Mesothelial cell of epicardium (in vitro differentiated cells): Measurements from ENCODE around the gene SLC25A2. TPM values are rescaled to one million over a fixed set of nuclear protein-coding genes. Genes with fewer than 3 reads are reported as not detected.
"Not testable (repeated sequence)": the region's sequence is repeated elsewhere in the genome, so short reads cannot be mapped to it uniquely, and the experiment has no call there.

Experiments used
- DNase-seq, 2 experiments: peaks; one replicate each; pipeline ENCODE4 v3.0.0; 2021; ENCODE audit warnings: low spot score in 2 of 2; ENCODE audit not compliant: unreplicated experiment in 2 of 2
- H3K27ac Mint-ChIP-seq: 2 replicates; pipeline ENCODE4 v1.8.0; 2021; ENCODE audit warnings: mixed read lengths
- H3K27me3 Mint-ChIP-seq: 2 replicates; pipeline ENCODE4 v1.8.0; 2021; ENCODE audit warnings: low read depth, mixed read lengths
- H3K36me3 Mint-ChIP-seq: 2 replicates; pipeline ENCODE4 v1.8.0; 2021; ENCODE audit warnings: mixed read lengths
- H3K4me1 Mint-ChIP-seq: 2 replicates; pipeline ENCODE4 v1.8.0; 2021; ENCODE audit warnings: mixed read lengths
- H3K4me3 Mint-ChIP-seq: 2 replicates; pipeline ENCODE4 v1.8.0; 2021; ENCODE audit warnings: mild to moderate bottlenecking, moderate library complexity, mixed read lengths
- H3K9me3 Mint-ChIP-seq: 2 replicates; pipeline ENCODE4 v1.8.0; 2021; ENCODE audit warnings: mixed read lengths
- total RNA-seq: library from RNA; stranded (reverse); gene quantifications from 3 replicates; pipeline ENCODE4 v1.2.1, GENCODE V29; 2021
- TF ChIP-seq, protein P1 (sequence below): fragments of 200-600 bp; sonication (generic); IDR thresholded peaks from one replicate; pipeline ENCODE4 v1.5.0; 2021; ENCODE audit warnings: antibody characterized with exemption; ENCODE audit not compliant: unreplicated experiment

SLC25A2 gene
- total RNA-seq, 1 donor from 2014 or later, result 1.3 TPM

- H3K36me3 Mint-ChIP-seq, result peaks cover 58% of the 10 kb centered on the region
- DNase-seq, result no peak
- TF ChIP-seq, protein P1, sequence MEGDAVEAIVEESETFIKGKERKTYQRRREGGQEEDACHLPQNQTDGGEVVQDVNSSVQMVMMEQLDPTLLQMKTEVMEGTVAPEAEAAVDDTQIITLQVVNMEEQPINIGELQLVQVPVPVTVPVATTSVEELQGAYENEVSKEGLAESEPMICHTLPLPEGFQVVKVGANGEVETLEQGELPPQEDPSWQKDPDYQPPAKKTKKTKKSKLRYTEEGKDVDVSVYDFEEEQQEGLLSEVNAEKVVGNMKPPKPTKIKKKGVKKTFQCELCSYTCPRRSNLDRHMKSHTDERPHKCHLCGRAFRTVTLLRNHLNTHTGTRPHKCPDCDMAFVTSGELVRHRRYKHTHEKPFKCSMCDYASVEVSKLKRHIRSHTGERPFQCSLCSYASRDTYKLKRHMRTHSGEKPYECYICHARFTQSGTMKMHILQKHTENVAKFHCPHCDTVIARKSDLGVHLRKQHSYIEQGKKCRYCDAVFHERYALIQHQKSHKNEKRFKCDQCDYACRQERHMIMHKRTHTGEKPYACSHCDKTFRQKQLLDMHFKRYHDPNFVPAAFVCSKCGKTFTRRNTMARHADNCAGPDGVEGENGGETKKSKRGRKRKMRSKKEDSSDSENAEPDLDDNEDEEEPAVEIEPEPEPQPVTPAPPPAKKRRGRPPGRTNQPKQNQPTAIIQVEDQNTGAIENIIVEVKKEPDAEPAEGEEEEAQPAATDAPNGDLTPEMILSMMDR, result no peak
- H3K4me1 Mint-ChIP-seq, result peaks cover 6% of the 10 kb centered on the region
- H3K27ac Mint-ChIP-seq, result peak overlapping the region; percentile 100
- peak overlapping the region; percentile 99 for H3K4me3 Mint-ChIP-seq
- H3K27me3 Mint-ChIP-seq, result no peaks in the 10 kb centered on the region
- H3K9me3 Mint-ChIP-seq, result peaks cover 60% of the 10 kb centered on the region
These were observed 15.4 kb upstream of the SLC25A2 start for GRCh38 chr5:141319202-141319601.

DNA sequence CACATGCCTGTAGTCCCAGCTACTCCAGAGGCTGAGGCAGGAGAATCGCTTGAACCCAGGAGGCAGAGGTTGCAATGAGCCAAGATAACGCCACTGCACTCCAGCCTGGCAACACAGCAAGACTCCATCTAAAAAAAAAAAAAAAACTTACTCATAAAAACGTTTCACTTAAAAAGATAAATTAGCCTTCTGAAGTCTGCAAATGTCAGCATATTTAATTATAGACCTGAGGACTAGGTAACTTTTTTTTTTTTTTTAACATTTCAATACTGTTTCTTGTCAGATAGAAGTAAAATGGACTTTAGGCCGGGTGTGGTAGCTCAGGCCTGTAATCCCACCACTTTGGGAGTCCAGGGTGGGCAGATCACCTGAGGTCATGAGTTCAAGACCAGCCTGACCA, 13.1 kb upstream of the SLC25A2 start:
- Mint-ChIP-seq H3K9me3 (peaks cover 68% of the 10 kb centered on the region), H3K36me3 (peaks cover 74% of the 10 kb centered on the region)
- not testable (repeated sequence) for H3K27ac Mint-ChIP-seq, DNase-seq, H3K4me1 Mint-ChIP-seq, H3K4me3 Mint-ChIP-seq, H3K27me3 Mint-ChIP-seq

- no peaks in the 10 kb centered on the region for H3K27me3 Mint-ChIP-seq
- peaks cover 86% of the 10 kb centered on the region for H3K36me3 Mint-ChIP-seq
- H3K27ac Mint-ChIP-seq, result no peak overlapping the region
- peaks cover 1% of the 10 kb centered on the region for H3K4me1 Mint-ChIP-seq
- peaks cover 65% of the 10 kb centered on the region for H3K9me3 Mint-ChIP-seq
- DNase-seq, result no peak
- TF ChIP-seq, protein P1, result no peak
- H3K4me3 Mint-ChIP-seq, result no peak overlapping the region
These were observed 9.9 kb upstream of the SLC25A2 start for GRCh38 chr5:141313711-141314110.

DNA sequence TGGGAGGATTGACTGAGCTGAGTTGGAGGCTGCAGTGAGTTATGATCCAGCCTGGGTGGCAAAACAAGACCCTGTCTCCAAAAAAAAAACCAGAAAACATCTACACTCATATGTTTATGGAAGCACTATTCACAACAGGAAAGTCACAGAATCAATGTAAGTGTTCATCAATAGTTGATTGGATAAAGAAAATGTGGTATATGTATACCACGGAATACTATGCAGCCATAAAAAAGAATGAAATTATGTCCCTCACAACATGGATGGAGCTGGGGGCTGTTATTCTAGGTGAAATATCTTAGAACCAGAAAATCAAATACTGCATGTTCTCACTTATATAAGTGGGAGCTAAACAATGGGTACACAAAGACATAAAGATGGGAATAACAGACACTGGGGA, 2.8 kb upstream of the SLC25A2 start:
- Mint-ChIP-seq H3K27ac (no peak overlapping the region), H3K9me3 (peaks cover 67% of the 10 kb centered on the region), H3K27me3 (no peaks in the 10 kb centered on the region), H3K36me3 (peaks cover 86% of the 10 kb centered on the region), H3K4me1 (no peaks in the 10 kb centered on the region), H3K4me3 (no peak overlapping the region)
- no peak for DNase-seq
- TF ChIP-seq, protein P1, result no peak

DNA sequence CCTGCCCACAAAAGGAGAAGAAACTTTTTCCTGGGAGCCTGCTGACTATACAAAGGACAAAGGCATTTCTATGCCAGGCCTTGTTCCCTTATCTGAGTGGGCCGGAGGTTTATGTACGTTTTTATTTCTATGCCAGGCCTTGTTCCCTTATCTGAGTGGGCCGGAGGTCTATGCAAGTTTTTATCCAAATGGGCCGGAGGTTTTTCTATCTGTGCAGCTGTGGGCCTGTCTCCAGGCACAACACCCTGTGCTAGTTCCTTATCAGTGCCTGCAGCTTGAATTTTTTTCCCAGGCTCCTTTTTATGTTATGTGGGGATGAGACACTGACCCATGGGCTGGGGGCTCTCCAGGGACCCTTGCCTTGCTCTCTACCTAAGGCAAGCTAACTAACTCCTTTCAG, 5.5 kb downstream of the SLC25A2 start:
- DNase-seq, result no peak
- TF ChIP-seq, protein P1, result no peak
- no peak overlapping the region for H3K4me3 Mint-ChIP-seq
- no peaks in the 10 kb centered on the region for H3K4me1 Mint-ChIP-seq
- H3K27me3 Mint-ChIP-seq, result no peaks in the 10 kb centered on the region
- no peak overlapping the region for H3K27ac Mint-ChIP-seq
- H3K9me3 Mint-ChIP-seq, result peaks cover 73% of the 10 kb centered on the region
- peaks cover 79% of the 10 kb centered on the region for H3K36me3 Mint-ChIP-seq

DNA sequence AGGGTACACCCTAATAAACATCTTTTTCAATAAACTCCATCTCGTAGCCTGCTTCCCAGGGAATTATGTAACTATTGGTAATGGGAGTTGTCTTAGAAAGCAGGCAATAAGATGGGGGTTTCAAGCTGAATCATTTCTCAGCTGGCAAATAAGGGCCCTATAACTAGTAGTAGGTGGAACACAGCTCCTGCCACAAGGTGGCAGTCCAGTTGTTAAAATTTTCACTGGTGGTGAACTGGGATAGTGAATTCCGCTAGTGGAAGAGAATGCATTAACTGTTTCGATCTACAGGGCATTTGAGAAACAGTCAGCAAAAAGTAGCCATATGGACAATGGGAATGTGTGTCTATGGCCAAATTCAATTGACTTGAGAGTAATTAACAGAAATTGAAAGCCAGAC, 30.9 kb downstream of the SLC25A2 start:
- H3K4me3 Mint-ChIP-seq, result no peak overlapping the region
- TF ChIP-seq, protein P1, result no peak
- no peak overlapping the region for H3K27ac Mint-ChIP-seq
- no peaks in the 10 kb centered on the region for H3K27me3 Mint-ChIP-seq
- H3K4me1 Mint-ChIP-seq, result no peaks in the 10 kb centered on the region
- peaks cover 66% of the 10 kb centered on the region for H3K36me3 Mint-ChIP-seq
- DNase-seq, result no peak
- H3K9me3 Mint-ChIP-seq, result peaks cover 71% of the 10 kb centered on the region
